Activated T-cell treated with anti-CD3 and anti-CD28 coated beads, Interleukin-2, amount 50 U/mL, for 72 hours (primary cell): Measurements from ENCODE around the gene MAML2. TPM values are rescaled to one million over a fixed set of nuclear protein-coding genes. Genes with fewer than 3 reads are reported as not detected.

Source experiments
- ATAC-seq, 2 donors: fragments of 150-1000 bp; cut with Tn5 transposase; replicated peaks in 1 of 2; 2 replicates each; pipeline ENCODE4 v1.10.0; 2021; ENCODE audit warnings: moderate library complexity in 2 of 2, mild to moderate bottlenecking in 1 of 2
- DNase-seq, 2 donors: peaks; one replicate each; pipeline ENCODE4 v3.0.0; 2021 to 2022; ENCODE audit warnings: mixed read lengths in 1 of 2
- H3K27ac Mint-ChIP-seq: one replicate; pipeline ENCODE4 v1.8.0; 2022; ENCODE audit warnings: mild to moderate bottlenecking, moderate library complexity, mixed read lengths
- H3K27me3 Mint-ChIP-seq: one replicate; pipeline ENCODE4 v1.8.0; 2022; ENCODE audit warnings: low read depth, mixed read lengths
- H3K36me3 Mint-ChIP-seq, 2 donors: one replicate each; pipeline ENCODE4 v1.8.0; 2022; ENCODE audit warnings: mixed read lengths in 2 of 2, mild to moderate bottlenecking in 1 of 2; ENCODE audit not compliant: insufficient read depth in 2 of 2
- H3K4me1 Mint-ChIP-seq: one replicate; pipeline ENCODE4 v1.8.0; 2022; ENCODE audit warnings: low read depth, mixed read lengths
- H3K4me3 Mint-ChIP-seq, 2 donors: one replicate each; pipeline ENCODE4 v1.8.0; 2022; ENCODE audit warnings: mild to moderate bottlenecking in 2 of 2, mixed read lengths in 2 of 2, moderate library complexity in 2 of 2
- H3K9me3 Mint-ChIP-seq, 2 donors: one replicate each; pipeline ENCODE4 v1.8.0; 2022; ENCODE audit warnings: mixed read lengths in 2 of 2
- total RNA-seq, 2 donors: library from RNA; stranded (reverse); gene quantifications; one replicate each; pipeline ENCODE4 v1.2.3, GENCODE V29; 2022

Gene MAML2
- total RNA-seq, 2 donors from 2014 or later, result 30.5 to 34.6 TPM

GRCh38 chr11:96213500-96213899 lies 129.5 kb downstream of the MAML2 start:
- Mint-ChIP-seq H3K9me3 (no peaks in the 10 kb centered on the region), H3K4me1 (peaks cover 95% of the 10 kb centered on the region), H3K27me3 (no peaks in the 10 kb centered on the region), H3K4me3 (peak overlapping the region in 1 of 2 donors; percentile 78), H3K36me3 (no peaks in the 10 kb centered on the region), H3K27ac (peak overlapping the region; percentile 98)
- no peak for DNase-seq
- ATAC-seq, result no peak

GRCh38 chr11:96211436-96211835 lies 131.6 kb downstream of the MAML2 start:
- H3K4me1 Mint-ChIP-seq, result peaks cover 95% of the 10 kb centered on the region
- ATAC-seq (peak; percentile 54 to 56), DNase-seq (peak in 1 of 2 donors; percentile 41)
- no peaks in the 10 kb centered on the region for H3K27me3 Mint-ChIP-seq
- peak overlapping the region; percentile 98 for H3K27ac Mint-ChIP-seq
- H3K4me3 Mint-ChIP-seq, result peak overlapping the region; percentile 52 to 78
- H3K9me3 Mint-ChIP-seq, result no peaks in the 10 kb centered on the region
- no peaks in the 10 kb centered on the region for H3K36me3 Mint-ChIP-seq

GRCh38 chr11:96207459-96208449 lies 135.2 kb downstream of the MAML2 start:
- peak; percentile 12 to 22 for ATAC-seq
- Mint-ChIP-seq H3K36me3 (peaks cover 0 to 13% of the 10 kb centered on the region in 2 donors), H3K27ac (peak overlapping the region; percentile 97)

GRCh38 chr11:96206955-96207354 lies 136.0 kb downstream of the MAML2 start:
- Mint-ChIP-seq H3K27me3 (no peaks in the 10 kb centered on the region), H3K9me3 (no peaks in the 10 kb centered on the region), H3K4me3 (peak overlapping the region; percentile 71 to 94), H3K4me1 (peaks cover 95% of the 10 kb centered on the region), H3K36me3 (peaks cover 2 to 17% of the 10 kb centered on the region in 2 donors), H3K27ac (peak overlapping the region; percentile 97)
- DNase-seq (no peak), ATAC-seq (no peak)

More at GRCh38 chr11:96207459-96208449, 135.2 kb downstream of the MAML2 start:
- no peaks in the 10 kb centered on the region for H3K27me3 Mint-ChIP-seq
- no peaks in the 10 kb centered on the region for H3K9me3 Mint-ChIP-seq
- H3K4me1 Mint-ChIP-seq, result peaks cover 95% of the 10 kb centered on the region
- H3K4me3 Mint-ChIP-seq, result peak overlapping the region; percentile 71 to 94
- DNase-seq, result peak; percentile 36 to 45

GRCh38 chr11:96205460-96205809 lies 137.6 kb downstream of the MAML2 start:
- DNase-seq (peak; percentile 45 to 49), ATAC-seq (peak; percentile 75 to 79)
- Mint-ChIP-seq H3K4me3 (peak overlapping the region; percentile 71 to 94), H3K4me1 (peaks cover 93% of the 10 kb centered on the region), H3K9me3 (no peaks in the 10 kb centered on the region), H3K27ac (peak overlapping the region; percentile 97), H3K27me3 (no peaks in the 10 kb centered on the region), H3K36me3 (peaks cover 2 to 28% of the 10 kb centered on the region in 2 donors)

GRCh38 chr11:96204721-96205459 lies 138.1 kb downstream of the MAML2 start:
- Mint-ChIP-seq H3K4me3 (peak overlapping the region; percentile 71 to 94), H3K9me3 (no peaks in the 10 kb centered on the region), H3K36me3 (peaks cover 2 to 28% of the 10 kb centered on the region in 2 donors), H3K27me3 (no peaks in the 10 kb centered on the region), H3K27ac (peak overlapping the region; percentile 97), H3K4me1 (peaks cover 95% of the 10 kb centered on the region)
- DNase-seq, result peak; percentile 61 to 65
- ATAC-seq, result peak; percentile 80 to 83

GRCh38 chr11:96204366-96204659 lies 138.7 kb downstream of the MAML2 start:
- peaks cover 5 to 33% of the 10 kb centered on the region in 2 donors for H3K36me3 Mint-ChIP-seq
- no peaks in the 10 kb centered on the region for H3K9me3 Mint-ChIP-seq
- H3K4me3 Mint-ChIP-seq, result peak overlapping the region; percentile 71 to 94
- H3K4me1 Mint-ChIP-seq, result peaks cover 97% of the 10 kb centered on the region
- no peaks in the 10 kb centered on the region for H3K27me3 Mint-ChIP-seq
- no peak for ATAC-seq
- no peak for DNase-seq
- H3K27ac Mint-ChIP-seq, result peak overlapping the region; percentile 97

GRCh38 chr11:96203567-96204365 lies 139.2 kb downstream of the MAML2 start:
- no peaks in the 10 kb centered on the region for H3K9me3 Mint-ChIP-seq
- peak overlapping the region; percentile 71 to 94 for H3K4me3 Mint-ChIP-seq
- H3K36me3 Mint-ChIP-seq, result peaks cover 5 to 34% of the 10 kb centered on the region in 2 donors
- H3K27ac Mint-ChIP-seq, result peak overlapping the region; percentile 97
- H3K27me3 Mint-ChIP-seq, result no peaks in the 10 kb centered on the region
- DNase-seq, result no peak
- peaks cover 97% of the 10 kb centered on the region for H3K4me1 Mint-ChIP-seq
- ATAC-seq, result no peak

- Mint-ChIP-seq H3K4me3 (peak overlapping the region; percentile 62 to 87), H3K4me1 (peaks cover 97% of the 10 kb centered on the region), H3K36me3 (peaks cover 12 to 37% of the 10 kb centered on the region in 2 donors), H3K27me3 (no peaks in the 10 kb centered on the region), H3K9me3 (peaks cover 1 to 3% of the 10 kb centered on the region in 2 donors), H3K27ac (peak overlapping the region; percentile 100)
- no peak for ATAC-seq
- no peak for DNase-seq
Measured at GRCh38 chr11:96200243-96200642, 142.8 kb downstream of the MAML2 start.

GRCh38 chr11:96199563-96200025 lies 143.4 kb downstream of the MAML2 start:
- peak overlapping the region; percentile 100 for H3K27ac Mint-ChIP-seq
- H3K36me3 Mint-ChIP-seq, result peaks cover 12 to 37% of the 10 kb centered on the region in 2 donors
- peaks cover 1 to 3% of the 10 kb centered on the region in 2 donors for H3K9me3 Mint-ChIP-seq
- no peaks in the 10 kb centered on the region for H3K27me3 Mint-ChIP-seq
- H3K4me3 Mint-ChIP-seq, result peak overlapping the region; percentile 62 to 87
- DNase-seq (peak; percentile 48 to 63), ATAC-seq (peak; percentile 79 to 82)
- H3K4me1 Mint-ChIP-seq, result peaks cover 97% of the 10 kb centered on the region

- no peaks in the 10 kb centered on the region for H3K27me3 Mint-ChIP-seq
- DNase-seq (no peak), ATAC-seq (peak; percentile 56 to 58)
- peaks cover 98% of the 10 kb centered on the region for H3K4me1 Mint-ChIP-seq
- peak overlapping the region; percentile 59 to 82 for H3K4me3 Mint-ChIP-seq
- H3K36me3 Mint-ChIP-seq, result peaks cover 12 to 30% of the 10 kb centered on the region in 2 donors
- peaks cover 1 to 3% of the 10 kb centered on the region in 2 donors for H3K9me3 Mint-ChIP-seq
- peak overlapping the region; percentile 100 for H3K27ac Mint-ChIP-seq
Measured at GRCh38 chr11:96197801-96198701, 144.9 kb downstream of the MAML2 start.
